ENCODE data around the gene CAND2.

DNA sequence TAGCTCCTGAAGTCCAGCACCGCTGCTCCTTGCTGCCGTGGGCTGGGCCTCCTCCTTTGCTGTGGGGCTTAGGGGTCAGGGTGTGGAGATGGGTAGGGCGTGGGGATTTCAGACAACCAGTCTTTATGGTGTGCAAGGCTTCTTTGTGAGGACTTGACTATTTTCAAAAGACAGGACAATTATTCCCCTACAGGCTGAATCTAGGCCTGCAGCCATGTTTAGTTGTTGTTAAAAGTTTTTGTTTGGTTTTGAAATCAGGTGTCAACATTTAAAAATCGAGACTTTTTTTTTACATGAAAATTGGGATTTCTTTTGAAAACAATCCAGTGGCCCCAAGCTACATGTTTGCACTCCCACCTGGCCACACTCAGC lies 34.3 kb downstream of the CAND2 start:
- TF ChIP-seq HDAC2 (IDR thresholded peaks at IDR 0.05; ENCODE audit: borderline replicate concordance in 1 of 2, low read depth in 2 of 2, low read length in 2 of 2): no peak
- TF ChIP-seq, protein P1, sequence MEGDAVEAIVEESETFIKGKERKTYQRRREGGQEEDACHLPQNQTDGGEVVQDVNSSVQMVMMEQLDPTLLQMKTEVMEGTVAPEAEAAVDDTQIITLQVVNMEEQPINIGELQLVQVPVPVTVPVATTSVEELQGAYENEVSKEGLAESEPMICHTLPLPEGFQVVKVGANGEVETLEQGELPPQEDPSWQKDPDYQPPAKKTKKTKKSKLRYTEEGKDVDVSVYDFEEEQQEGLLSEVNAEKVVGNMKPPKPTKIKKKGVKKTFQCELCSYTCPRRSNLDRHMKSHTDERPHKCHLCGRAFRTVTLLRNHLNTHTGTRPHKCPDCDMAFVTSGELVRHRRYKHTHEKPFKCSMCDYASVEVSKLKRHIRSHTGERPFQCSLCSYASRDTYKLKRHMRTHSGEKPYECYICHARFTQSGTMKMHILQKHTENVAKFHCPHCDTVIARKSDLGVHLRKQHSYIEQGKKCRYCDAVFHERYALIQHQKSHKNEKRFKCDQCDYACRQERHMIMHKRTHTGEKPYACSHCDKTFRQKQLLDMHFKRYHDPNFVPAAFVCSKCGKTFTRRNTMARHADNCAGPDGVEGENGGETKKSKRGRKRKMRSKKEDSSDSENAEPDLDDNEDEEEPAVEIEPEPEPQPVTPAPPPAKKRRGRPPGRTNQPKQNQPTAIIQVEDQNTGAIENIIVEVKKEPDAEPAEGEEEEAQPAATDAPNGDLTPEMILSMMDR (IDR thresholded peaks at IDR 0.05; ENCODE audit: control extremely low read depth in 1 of 3, insufficient read depth in 1 of 3, low read depth in 1 of 3, low read length in 3 of 3): peak in 1 of 3 experiments; percentile 29; a peak in 1 of 4 replicates
- TF ChIP-seq, protein P2, sequence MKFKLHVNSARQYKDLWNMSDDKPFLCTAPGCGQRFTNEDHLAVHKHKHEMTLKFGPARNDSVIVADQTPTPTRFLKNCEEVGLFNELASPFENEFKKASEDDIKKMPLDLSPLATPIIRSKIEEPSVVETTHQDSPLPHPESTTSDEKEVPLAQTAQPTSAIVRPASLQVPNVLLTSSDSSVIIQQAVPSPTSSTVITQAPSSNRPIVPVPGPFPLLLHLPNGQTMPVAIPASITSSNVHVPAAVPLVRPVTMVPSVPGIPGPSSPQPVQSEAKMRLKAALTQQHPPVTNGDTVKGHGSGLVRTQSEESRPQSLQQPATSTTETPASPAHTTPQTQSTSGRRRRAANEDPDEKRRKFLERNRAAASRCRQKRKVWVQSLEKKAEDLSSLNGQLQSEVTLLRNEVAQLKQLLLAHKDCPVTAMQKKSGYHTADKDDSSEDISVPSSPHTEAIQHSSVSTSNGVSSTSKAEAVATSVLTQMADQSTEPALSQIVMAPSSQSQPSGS (IDR thresholded peaks at IDR 0.05; ENCODE audit: low read length): no peak
- no peak for TF ChIP-seq BCL11A (IDR thresholded peaks at IDR 0.05; ENCODE audit: low read depth in 2 of 2, low read length in 2 of 2)
- no peak for TF ChIP-seq EZH2 (IDR thresholded peaks at IDR 0.05; ENCODE audit: low read depth, low read length, severe bottlenecking)
- TF ChIP-seq POU5F1 (IDR thresholded peaks at IDR 0.05; ENCODE audit: low read depth, low read length): no peak
- no peak for TF ChIP-seq RAD21 (IDR thresholded peaks at IDR 0.05 in 1 of 2, conservative IDR thresholded peaks at IDR 0.05 in 1 of 2; ENCODE audit: low read depth in 2 of 2, low read length in 2 of 2)
- TF ChIP-seq EP300 (IDR thresholded peaks at IDR 0.05; ENCODE audit: borderline replicate concordance in 1 of 2, low read depth in 2 of 2, low read length in 2 of 2): no peak
- no peak for TF ChIP-seq POLR2AphosphoS5 (IDR thresholded peaks at IDR 0.05; ENCODE audit: low read depth, low read length)
- TF ChIP-seq HDAC6 (IDR thresholded peaks at IDR 0.05; ENCODE audit: low read depth, low read length): no peak
- no peak for TF ChIP-seq TAF7 (optimal IDR thresholded peaks at IDR 0.05; ENCODE audit: borderline replicate concordance, low read depth, low read length)
- no peak for TF ChIP-seq BRCA1 (IDR thresholded peaks at IDR 0.05; ENCODE audit: low read depth, low read length)

All from H1 (cell line).